ENCODE measurements around the gene TRERF1.
"Not testable (repeated sequence)": the region's sequence is repeated elsewhere in the genome, so short reads cannot be mapped to it uniquely, and the experiment has no call there.

Gene TRERF1, protein sequence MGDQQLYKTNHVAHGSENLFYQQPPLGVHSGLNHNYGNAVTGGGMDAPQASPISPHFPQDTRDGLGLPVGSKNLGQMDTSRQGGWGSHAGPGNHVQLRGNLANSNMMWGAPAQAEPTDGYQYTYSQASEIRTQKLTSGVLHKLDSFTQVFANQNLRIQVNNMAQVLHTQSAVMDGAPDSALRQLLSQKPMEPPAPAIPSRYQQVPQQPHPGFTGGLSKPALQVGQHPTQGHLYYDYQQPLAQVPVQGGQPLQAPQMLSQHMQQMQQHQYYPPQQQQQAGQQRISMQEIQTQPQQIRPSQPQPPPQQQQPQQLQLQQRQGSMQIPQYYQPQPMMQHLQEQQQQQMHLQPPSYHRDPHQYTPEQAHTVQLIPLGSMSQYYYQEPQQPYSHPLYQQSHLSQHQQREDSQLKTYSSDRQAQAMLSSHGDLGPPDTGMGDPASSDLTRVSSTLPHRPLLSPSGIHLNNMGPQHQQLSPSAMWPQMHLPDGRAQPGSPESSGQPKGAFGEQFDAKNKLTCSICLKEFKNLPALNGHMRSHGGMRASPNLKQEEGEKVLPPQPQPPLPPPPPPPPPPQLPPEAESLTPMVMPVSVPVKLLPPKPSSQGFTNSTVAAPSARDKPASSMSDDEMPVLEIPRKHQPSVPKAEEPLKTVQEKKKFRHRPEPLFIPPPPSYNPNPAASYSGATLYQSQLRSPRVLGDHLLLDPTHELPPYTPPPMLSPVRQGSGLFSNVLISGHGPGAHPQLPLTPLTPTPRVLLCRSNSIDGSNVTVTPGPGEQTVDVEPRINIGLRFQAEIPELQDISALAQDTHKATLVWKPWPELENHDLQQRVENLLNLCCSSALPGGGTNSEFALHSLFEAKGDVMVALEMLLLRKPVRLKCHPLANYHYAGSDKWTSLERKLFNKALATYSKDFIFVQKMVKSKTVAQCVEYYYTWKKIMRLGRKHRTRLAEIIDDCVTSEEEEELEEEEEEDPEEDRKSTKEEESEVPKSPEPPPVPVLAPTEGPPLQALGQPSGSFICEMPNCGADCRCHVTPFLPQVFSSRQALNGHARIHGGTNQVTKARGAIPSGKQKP (N-terminal part only)

DNA sequence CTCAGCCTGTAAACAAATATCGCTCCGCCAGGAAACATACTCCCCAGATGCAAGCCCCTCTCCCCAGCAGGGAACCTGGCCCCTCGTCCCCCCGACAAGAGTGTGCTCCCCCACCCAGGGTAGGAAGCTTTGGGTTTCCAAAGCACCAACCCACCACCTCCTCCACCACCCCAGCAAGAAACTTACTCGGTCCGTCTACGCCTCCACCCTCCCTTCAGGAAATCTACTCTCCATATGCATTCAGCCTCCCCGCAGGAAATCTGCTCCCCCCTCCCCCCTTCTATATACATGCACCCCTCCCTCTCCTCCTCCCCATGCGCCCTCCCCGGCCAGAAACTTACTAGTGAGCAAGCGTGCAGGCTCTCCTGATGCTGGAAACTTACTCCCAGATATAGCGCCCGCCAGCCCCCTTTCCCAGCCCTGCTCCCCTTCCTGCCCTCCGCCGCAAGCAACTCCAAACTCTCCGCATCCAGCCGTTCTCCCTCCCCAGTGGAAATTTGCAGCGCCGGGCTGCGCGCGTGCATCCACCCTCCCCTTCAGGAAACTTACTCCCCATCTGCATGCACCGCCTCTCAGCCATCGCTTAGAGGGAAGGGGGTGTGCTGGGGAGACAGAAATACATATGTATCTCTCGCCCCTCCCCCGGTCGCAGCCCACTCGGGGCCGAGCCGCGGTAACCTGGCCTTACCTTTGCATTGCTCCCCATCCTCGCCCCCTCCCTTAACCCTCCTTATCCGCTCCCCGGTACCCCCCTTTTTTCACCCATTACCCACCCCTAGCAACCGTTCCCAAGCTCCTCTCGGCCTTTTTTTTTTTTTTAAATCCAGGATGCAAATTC, at the start of gene TRERF1:
TRERF1 (minus strand) TSS at position 594 of the 838 bp plus-strand sequence. CDS start 182,336 bp downstream, outside the sequence.
- no peak for DNase-seq (ENCODE audit: low read depth in 2 of 2)

GRCh38 chr6:42498473-42499128, 46.9 kb upstream of the TRERF1 start:
- DNase-seq (ENCODE audit: low read depth in 2 of 2) = no peak

DNA sequence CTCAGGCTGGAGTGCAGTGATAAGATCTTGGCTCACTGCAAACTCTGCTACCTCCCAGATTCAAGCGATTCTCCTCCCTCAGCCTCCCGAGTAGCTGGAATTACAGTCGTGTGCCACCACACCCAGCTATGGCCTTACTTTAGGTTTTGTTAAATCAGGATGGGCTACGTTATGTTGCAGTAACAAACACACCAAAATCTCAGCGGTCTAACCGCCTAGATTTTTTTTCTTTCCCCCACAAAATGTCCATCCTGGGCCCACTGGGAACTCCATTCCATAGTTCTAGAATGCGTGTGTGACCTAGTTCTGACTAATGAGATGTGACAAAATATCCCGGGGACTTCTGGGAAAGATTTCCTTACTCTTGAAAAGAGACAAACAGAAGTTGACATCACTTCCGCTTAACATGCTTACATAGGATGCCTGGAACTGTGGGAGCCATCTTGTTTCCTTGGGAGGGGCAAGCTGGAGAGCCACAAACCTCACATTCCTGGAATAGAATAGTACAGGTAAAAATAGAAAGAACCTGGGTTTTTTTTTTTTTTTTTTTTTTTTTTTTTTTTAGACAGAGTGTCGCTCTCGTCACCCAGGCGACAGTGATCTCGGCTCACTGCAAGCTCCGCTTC, 42.3 kb upstream of the TRERF1 start:
- no peak for DNase-seq (ENCODE audit: low read depth in 2 of 2)

GRCh38 chr6:42488129-42488528, 36.4 kb upstream of the TRERF1 start:
- no peak for DNase-seq (ENCODE audit: low read depth in 2 of 2)

DNA sequence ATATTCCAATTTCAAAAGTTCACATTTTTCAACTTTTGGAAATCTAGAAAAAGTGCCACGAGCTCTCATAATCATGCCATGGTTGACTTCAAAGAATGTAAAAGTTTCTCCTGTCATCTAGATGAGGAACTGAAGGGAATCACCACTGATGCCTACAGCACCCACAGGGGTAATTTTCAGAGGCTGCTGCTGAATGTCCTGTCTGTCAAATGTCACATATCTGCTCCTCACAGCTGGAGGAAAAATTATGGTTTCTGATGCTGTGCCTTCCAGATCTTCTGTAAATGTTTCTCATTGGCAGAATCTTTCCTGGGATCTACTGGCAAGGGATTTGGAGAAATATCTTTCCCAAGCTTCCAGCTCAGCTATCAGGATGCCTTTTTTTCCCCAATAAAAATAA, 32.5 kb upstream of the TRERF1 start:
- DNase-seq (ENCODE audit: low read depth in 2 of 2) = no peak

DNA sequence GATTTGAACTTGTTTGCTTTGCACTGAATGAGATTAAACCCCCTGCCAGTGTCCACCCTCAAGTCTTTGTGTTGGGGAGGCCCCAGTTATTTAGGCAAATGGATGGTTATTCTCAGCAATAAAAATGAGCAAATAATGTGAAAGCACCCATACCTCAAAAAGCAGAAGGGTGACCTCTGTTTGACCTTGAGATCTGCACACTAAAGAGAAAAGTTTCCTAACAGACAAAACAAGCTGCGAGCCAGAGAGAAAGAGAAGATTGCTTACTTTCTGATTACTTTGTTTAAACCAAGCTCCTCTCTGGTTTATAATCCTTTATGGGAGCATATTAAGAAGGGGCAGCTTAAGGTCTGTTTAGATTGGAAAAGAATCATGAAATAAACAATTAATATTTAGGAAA, 30.4 kb upstream of the TRERF1 start:
- no peak for DNase-seq (ENCODE audit: low read depth in 2 of 2)

- no peak for DNase-seq (ENCODE audit: low read depth in 2 of 2)
Measured at GRCh38 chr6:42471714-42472113, 20.0 kb upstream of the TRERF1 start.

- DNase-seq (ENCODE audit: low read depth in 2 of 2) = no peak
Measured at GRCh38 chr6:42471142-42471541, 19.4 kb upstream of the TRERF1 start.

GRCh38 chr6:42468273-42468672, 16.5 kb upstream of the TRERF1 start:
- DNase-seq (ENCODE audit: low read depth in 2 of 2) = no peak

DNA sequence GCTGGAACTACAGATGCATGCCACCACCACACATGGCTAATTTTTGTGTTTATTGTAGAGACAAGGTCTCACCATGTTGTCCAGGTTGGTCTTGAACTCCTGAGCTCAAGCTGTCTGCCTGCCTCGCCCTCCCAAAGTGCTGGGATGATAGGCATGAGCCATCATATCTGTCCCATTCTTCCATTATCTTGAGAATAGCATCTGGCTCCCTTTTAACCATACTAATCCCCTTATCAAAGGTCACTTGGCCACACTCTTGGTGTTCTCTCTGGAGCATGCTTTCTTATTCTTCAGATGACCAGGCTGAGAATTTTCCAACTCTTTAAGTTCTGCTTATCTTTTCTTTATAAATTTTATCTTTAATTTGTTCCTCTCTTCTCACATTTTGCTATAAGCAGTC, 15.9 kb upstream of the TRERF1 start:
- no peak for DNase-seq (ENCODE audit: low read depth in 2 of 2)

DNA sequence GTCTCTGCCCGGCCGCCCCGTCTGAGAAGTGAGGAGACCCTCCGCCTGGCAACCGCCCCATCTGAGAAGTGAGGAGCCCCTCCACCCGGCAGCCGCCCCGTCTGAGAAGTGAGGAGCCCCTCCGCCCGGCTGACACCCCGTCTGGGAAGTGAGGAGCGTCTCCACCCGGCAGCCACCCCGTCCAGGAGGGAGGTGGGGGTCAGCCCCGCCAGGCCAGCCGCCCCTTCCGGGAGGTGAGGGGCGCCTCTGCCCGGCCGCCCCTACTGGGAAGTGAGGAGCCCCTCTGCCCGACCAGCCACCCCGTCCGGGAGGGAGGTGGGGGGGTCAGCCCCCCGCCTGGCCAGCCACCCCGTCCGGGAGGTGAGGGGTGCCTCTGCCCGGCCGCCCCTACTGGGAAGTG, 14.7 kb upstream of the TRERF1 start:
- not testable (repeated sequence) for DNase-seq (ENCODE audit: low read depth in 2 of 2)

- no peak for DNase-seq (ENCODE audit: low read depth in 2 of 2)
Measured at GRCh38 chr6:42462474-42462972, 10.8 kb upstream of the TRERF1 start.

DNA sequence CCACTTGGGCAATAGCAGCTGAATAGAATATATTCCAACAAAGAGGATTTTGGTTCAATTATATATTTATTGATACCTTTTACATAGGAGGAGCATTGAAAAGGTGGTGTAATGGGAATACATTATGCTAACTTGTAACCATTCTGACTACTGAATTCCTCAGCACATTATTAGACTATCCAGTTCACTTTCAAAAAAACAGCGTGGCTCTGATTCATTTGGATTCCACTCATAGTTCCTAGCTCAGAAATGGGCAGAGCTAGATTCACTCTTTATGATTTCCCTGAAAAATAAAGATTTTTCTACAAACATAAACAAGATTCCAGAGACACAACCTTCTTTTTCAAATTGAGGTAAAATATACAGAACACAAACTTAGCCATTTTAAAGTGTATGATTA, 9.2 kb upstream of the TRERF1 start:
- DNase-seq (ENCODE audit: low read depth in 2 of 2) = no peak

GRCh38 chr6:42459888-42460287, 8.2 kb upstream of the TRERF1 start:
- DNase-seq (ENCODE audit: low read depth in 2 of 2) = no peak

GRCh38 chr6:42454428-42454791, 2.7 kb upstream of the TRERF1 start:
- DNase-seq (ENCODE audit: low read depth in 2 of 2) = no peak

DNA sequence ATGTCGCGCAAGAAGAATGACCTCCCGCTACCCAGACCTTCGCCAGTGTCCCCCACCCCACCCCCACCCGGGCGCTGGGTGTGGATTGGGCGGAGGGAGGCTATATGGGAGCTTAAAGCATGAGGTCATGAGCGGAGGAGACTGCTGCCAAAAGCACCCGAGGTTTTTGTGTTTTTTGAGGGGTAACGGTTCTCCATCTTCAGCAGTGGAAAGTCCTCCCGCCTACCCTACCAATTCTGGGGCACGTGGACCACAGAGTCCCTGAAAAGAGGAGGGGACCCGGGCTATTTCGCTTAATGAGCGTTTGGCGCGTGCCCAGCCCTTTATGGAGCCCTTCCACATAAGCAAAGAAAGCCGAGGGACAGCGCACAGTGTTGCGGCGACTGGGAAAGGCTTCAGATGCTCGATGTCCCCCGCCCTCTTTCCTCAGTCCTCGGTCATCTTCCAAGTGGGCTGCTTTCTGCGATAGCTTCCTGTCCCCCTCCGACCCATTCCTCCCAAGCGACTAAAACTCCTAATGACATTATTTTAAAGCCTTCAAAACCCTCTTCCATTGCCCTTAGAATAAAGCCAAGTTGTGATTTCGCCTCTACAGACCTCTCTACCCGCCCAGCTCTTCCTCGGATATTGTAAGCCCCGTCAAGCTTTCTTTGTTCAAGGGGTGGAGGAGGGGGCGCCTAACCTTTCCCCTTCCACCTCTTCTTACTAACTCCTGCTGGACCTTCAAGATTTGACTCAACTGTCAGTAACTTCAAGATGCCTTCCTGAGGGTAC, 2.1 kb upstream of the TRERF1 start:
- DNase-seq (ENCODE audit: low read depth in 2 of 2) = no peak

DNA sequence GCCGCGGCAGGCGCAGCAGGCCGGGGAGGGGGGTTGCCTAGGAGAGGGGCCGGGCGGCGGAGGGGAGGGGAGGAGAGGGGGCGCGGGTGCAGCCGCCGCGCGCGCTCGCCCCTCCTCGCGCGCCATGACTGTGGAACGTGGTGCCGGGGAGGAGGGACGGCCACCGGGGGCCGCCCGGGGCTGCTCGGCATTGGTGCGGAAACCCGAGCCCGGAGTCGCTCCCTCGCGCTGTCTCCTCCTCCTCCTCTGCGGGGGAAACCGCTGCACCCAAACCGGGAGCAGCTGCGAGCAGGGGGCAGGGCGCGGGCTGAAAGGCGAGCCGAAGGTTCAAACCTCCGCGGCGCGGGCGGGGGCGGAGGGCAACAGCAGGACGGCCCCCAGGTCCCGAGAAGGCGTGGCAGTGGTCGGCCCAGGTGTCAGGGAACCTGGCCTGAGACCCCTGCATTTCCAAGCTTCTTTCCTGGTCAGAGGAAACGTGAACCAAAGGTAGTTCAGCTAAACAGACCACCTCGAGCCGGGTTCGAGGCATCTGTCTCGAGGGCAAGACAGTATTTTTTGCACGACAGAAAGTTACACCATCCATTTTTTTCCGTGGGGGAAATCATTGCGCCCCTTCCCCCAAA, 1.4 kb upstream of the TRERF1 start:
- DNase-seq (ENCODE audit: low read depth in 2 of 2) = peak; percentile 46 to 54

GRCh38 chr6:42452171-42453030, 675 bp upstream of the TRERF1 start:
- DNase-seq (ENCODE audit: low read depth in 2 of 2) = peak in 1 of 2 donors; percentile 38

Measured in stimulated activated CD8-positive, alpha-beta memory T cell treated with anti-CD3 and anti-CD28 coated beads, Interleukin-15, amount 100 ng/mL, for 4 hours (primary cell).